Dedifferentiated amniotic fluid mesenchymal stem cell (primary cell): ENCODE data around the gene BAHD1.

ENCODE experiments used
- DNase-seq: peaks from one replicate; pipeline ENCODE4 v3.0.0-alpha.2; 2016; ENCODE audit errors: extremely low spot score

BAHD1 gene

DNA sequence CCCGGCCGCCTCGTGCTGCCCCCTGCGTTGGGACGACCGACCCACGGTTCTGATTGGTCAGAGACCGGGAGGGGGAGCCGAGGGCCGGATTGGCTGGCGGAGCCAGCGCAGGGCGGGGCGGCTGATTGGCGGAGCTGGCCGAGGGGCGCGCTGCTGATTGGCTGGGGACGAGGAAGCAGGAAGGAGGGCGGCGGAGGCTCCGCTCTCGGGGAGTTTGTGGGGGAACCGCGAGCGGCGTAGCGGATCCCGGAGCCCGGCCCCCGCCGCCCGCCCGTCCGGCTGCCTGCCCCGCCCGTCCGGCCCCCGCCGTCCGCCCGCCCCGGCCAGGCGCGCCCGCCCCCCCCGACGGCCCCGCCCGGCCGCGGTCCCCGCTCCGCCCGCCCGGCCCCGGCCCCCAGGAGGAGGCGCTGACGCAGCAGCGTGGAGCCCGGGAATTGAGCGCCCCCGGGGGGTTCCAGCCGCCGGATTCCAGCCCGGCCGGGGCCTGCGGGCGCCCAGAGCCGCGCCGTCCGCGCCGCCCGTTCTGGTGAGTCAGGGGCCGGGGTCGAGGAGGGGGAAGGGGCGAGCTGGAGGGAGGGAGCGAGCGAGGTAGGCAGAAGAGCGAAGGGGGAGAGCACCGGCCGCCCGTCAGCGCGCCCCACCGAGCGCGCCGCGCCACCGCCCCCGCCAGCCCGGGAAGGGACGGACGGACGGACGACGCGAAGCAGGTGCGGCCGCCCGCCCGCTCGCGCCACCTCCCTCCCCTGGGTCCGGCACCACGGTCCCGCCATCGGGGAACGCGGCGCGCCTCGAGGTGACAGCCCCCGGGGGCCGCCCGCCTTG, at the start of gene BAHD1:
TSS of gene BAHD1 (plus strand) at position 211 of the 822 bp plus-strand sequence. CDS start 17,512 bp downstream, outside the sequence.
- peak; percentile 93 for DNase-seq

DNA sequence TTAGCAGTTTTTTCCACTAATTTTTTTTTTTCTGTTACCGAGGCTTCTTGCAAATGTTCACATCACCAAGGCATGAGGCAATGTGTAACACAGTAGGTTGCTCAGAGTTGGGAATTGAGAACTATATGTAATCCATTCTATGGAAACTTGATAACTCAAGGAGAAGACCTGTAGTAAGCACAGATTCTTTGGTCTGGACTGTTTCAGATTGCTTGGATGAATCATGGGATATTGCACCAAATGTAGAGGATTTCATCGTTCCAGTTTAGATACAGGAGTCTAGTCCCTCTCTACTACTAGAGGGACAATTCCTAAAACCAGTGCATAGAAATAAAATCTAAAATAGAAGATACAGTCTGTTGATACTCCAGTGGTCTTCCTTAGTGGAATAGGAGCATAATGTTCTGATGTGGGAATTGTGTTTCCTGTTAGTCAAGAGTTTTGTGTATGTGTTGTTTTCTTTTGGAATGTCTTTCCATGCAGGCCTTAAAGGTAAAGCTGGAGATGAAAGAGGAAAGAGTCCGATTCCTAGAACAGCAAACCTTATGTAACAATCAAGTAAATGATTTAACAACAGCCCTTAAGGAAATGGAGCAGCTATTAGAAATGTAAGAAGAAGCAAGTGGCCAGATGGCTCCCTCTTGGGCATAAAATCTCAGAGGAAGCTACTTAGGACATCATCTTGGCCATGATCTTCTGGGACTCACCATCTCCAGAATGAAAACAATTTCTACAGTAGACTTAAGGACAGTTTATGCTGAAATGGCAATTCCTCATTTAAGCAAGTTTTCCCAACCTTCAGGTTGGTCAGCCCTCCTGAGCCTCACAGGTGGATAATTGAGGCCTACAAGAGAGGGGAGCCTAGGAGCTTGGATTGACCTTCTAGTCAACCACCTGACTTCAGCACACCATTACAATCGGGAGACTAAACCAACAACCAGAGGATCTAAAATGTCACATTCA, 47.5 kb upstream of the BAHD1 start:
- DNase-seq: peak; percentile 90

DNA sequence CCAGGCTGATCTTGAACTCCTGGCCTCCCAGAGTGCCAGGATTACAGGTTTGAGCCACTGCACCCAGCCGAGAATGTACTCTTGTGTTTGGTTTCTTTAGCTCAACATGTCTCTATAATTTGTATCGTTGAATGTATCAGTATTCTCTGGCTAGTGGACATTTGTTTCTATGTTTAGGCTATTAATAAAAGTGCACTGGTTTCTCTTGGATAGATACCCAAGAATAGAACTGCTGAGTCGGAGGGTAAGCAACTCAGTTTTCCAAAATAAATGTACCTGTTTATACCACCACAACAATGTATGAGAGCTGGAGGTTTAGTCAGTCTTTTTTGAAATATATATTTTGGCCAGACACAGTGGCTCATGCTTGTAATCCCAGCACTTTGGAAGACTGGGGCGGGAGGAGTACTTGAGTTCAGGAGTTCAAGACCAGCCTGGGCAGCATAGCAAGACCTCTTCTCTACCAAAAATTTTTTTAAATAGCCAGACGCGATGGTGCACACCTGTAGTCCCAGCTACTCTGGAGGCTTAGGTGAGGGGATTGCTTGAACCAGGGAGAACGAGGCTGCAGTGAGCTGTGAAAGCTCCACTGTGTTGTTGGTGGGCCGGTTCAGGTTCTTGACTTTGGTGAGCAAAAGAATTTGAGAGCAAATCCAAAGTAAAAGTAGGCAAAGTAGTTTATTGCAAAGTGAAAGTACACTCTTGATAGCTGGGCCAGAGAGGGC, 42.9 kb upstream of the BAHD1 start:
- DNase-seq: no peak

DNA sequence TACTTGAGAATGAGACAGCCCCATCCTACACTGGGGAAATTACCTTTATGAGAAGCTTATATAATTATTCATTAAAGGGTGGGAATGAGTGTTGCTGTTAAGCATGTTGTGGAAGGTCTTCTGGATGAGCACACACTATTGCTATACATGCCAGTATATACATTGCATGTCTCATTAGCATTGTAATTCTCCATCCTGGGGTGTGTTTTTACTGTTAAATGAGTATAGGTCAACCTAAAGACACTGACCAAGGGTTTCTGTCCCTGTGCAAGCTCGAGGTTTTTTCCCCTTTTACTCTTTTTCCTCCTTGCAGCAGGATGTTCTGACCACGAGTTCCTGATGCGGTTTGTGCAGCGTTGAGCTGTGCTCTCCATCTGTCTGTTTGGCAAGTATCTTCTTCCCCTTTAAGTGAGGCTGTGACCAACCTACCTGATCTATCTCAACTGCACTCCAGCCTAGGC, 42.3 kb upstream of the BAHD1 start:
- no peak for DNase-seq

DNA sequence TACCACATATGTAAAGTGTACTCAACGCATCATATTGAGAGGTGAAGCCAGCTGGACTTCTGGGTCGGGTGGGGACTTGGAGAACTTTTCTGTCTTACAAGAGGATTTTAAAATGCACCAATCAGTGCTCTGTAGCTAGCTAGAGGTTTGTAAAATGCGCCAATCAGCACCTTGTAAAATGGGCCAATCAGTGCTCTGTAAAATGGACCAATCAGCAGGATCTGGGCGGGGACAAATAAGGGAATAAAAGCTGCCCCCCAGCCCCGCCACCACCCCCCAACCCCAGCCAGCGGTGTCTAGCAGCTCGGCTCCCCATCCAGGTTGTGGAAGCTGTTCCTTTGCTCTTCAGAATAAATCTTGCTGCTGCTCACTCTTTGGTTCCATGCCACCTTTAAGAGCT, 41.4 kb upstream of the BAHD1 start:
- DNase-seq: no peak

DNA sequence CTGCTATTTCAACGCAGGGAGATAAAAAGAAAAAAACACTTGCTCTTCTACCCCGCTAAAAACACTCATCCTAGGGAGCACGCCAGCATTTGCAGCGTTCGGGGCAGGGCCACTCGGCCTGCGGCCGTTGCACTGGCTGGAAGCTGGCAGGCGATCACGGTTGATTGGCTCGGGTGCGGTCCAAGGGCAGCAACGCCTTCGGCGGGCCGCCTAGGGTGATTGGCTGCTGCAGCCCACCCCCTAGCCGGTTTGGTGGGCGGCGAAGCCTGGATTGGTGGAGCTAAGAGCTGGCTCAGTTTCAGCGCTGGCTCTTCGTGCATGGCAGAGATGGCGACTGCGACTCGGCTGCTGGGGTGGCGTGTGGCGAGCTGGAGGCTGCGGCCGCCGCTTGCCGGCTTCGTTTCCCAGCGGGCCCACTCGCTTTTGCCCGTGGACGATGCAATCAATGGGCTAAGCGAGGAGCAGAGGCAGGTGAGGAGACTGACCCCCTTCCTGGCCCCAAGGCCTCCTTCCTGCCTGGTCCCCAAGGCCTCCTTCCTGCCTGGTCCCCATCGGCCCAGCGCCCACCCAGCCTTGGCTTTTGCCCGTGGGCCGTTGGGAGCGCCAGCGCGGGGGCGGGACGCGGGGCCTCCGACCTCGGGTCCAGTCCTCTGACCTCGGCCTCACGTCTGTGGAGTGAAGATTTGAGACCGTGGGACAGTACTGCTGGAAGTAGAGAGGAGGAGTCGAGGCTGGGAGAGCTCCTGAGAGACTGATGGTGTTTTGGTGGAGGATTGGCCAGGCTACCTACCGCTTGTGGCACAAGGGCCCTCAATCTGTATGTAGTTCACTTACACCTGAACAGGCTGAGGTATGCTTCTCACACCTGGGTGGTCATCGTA, 35.0 kb upstream of the BAHD1 start, which contains the start of gene IVD:
TSS of gene IVD (plus strand) at position 295 of the 881 bp plus-strand sequence. CDS start at position 328, 33 bp downstream.
- peak; percentile 94 for DNase-seq

DNA sequence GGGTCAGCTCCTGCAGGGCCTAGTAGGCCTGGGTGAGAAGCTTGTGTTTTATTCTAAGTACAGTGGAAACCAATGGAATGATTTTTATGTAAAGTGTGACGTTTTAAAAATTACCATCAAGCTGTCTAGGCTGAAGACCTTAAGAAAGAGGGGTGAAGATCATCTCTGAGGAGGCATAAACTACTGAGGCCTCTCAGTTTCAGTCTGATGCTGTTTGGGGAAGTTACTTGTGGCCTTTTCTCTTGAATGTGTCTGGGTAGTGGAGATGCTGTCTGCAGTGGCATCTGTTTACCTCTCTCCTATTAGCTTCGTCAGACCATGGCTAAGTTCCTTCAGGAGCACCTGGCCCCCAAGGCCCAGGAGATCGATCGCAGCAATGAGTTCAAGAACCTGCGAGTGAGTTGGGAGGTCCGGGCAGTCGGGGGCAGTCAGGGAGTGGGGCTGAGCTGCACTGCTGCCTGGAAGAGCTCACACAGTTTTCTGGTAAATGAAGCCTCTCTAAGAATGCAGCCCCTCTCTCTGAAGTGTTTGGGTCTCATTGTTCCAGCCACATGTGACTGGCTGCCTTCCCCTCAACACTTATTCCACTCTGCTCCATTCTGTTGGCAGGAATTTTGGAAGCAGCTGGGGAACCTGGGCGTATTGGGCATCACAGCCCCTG, 33.3 kb upstream of the BAHD1 start:
- DNase-seq: no peak

DNA sequence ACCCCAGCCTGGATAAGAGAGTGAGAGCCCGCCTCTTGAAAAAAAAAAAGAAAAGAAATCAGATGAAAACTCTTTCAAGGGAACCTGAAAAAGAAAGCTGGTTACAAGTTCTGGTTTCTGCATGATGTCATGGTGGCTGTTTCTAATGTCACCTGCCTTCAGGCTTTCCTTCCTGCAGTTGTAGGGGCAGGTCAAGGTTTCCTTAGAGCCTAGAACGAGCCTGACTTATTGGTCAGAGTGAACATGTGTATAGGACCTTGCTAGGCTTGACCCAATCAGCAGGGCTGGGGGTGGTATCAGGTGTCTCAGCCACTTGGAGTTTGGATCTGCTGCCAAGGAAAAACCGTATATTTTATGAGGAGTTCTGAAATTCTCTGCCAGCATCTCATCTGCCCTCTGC, 31.4 kb upstream of the BAHD1 start:
- DNase-seq: no peak

DNA sequence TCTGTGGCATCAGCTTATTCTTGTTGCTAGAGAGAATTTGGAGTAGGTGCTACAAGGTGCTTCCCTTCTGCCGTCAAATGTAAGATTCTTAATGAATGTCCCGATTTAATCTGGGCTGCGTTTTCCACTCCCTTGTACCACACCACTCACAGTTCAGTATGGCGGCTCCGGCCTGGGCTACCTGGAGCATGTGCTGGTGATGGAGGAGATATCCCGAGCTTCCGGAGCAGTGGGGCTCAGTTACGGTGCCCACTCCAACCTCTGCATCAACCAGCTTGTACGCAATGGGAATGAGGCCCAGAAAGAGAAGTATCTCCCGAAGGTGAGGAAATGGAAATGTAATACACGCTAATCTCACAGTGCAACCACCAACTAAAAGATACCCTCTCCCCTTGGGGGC, 30.3 kb upstream of the BAHD1 start:
- DNase-seq: no peak

DNA sequence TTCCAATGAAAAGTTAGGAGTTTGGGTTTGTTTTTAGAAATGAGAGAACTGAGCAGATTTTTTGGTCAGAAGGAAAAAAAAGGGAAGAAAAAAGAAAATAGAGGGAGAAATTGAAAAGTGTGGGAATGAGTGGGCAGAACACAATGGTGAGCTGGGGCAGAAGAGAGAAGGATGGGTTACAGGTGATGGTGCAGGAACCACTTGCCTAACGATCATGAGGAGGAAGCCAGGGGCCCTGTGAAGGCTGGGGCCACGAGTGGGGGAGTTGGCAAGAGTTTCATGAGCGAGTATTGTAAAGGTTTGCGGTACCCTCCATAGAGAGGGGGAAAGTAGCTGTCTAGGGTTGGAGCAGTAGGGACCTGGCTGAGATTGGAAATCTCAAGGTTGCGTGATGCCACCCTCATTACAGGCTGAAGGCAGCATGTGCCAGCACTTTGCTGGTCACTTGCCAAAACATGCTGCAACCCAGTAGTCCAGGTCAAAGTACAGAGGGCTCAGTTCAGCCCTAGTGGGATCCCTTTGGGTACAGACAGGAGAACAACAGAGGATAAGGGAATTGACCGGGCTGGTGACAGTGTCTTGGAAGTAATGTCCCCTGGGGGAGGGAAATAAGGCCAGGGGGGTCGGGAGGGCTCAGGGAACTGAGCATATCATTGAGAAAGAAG, 28.5 kb upstream of the BAHD1 start:
- no peak for DNase-seq

DNA sequence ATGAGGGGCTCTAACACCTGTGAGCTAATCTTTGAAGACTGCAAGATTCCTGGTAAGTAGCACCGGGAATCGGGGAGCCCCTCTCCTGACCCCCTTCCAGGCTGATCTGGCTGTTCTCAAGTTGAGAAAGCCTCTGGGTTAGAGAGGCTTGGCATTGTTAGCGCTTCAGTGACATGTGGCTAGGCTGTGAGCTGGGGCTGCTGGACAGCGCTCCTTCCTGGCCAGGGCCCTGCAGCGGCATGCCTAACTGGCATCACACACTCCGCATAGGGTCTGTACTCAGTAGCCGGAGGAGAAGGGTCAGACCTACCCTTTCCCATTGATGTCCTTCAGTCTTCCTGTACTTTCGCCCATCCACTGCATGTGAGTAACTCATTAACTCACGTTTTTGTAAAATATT, 27.7 kb upstream of the BAHD1 start:
- DNase-seq: no peak

DNA sequence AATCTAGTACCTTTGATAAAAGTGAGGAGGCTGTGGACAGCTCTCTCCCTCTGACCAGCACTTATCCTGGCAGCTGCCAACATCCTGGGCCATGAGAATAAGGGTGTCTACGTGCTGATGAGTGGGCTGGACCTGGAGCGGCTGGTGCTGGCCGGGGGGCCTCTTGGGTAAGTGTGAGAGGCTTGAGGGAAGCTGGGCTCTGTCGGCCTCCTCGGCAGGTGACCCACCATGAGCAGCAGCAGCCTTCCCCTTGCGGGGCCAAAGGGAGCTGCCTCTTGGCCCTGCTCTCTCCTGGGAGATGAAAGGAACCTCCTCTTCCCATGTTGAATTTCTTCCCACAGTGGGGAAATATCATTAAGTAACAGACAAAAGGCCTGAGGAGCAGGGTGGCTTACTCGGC, 25.9 kb upstream of the BAHD1 start:
- DNase-seq: no peak

DNA sequence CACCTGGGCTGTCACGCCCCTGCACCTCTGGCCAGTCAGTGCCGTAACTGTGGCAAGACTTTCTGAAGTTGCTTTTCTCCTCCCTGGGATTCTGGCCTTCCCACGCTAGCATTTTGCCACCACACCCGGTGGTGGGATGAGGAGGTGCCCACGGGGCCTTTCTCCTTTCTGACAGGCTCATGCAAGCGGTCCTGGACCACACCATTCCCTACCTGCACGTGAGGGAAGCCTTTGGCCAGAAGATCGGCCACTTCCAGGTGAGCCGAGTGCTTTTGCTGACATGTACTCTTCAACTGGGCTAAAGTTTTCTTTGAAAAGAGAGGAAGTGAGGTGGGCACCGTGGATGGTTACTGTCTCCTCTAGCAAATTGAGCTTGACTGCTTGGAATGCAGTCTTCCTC, 25.5 kb upstream of the BAHD1 start:
- no peak for DNase-seq

DNA sequence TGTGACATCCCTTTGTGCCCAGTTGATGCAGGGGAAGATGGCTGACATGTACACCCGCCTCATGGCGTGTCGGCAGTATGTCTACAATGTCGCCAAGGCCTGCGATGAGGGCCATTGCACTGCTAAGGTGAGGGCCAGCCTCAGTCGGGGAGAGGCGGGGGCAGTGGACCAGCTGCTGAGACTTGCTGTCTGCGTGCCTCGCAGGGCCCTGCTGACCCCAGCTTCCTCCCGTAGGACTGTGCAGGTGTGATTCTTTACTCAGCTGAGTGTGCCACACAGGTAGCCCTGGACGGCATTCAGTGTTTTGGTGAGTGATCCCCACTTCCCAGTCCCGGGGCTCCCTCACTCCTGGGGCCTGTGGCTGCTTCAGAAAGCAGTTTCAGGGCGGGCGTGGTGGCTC, 24.7 kb upstream of the BAHD1 start:
- DNase-seq: no peak

DNA sequence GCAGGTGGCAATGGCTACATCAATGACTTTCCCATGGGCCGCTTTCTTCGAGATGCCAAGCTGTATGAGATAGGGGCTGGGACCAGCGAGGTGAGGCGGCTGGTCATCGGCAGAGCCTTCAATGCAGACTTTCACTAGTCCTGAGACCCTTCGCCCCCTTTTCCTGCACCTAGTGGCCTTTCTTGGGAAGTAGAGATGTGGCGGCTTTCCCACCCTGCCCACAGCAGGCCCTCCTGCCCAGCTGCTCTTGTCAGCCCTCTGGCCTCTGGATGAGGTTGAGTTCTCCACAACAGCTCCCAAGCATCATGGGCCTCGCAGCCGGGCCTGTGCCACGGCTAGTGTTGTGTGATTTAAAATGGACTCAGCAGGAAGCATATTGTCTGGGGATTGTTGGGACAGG, 22.6 kb upstream of the BAHD1 start:
- DNase-seq: no peak

DNA sequence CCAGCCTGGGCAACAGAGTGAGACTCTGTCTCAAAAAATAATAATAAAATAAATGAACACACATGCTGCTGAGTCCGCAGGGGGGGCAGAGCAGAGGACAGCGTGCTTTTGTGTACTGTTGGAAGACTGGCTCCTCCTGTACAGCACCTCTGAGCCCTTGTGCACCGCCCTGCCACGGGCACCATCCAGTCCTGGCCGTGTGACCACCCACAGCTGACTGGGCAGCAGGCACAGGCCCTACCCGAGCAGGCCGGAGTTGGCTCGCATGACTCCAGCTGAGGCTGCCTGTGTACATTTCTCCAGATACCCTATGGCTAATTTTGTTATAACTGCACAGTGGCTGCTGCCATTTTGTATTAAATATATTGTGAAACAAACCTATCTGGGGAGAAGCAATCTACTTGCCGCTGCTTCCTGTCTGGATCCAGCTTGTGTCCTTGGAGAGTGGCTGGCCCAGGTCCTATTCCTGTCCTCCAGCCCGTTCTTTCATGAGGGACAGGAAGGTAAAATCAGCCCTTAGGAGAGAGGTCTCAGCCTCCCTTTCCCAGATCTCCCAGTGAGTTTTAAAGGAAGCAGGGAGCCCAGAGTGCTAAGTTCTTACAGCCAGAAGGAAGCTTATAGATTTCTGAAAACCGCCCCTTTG, 20.6 kb upstream of the BAHD1 start:
- no peak for DNase-seq

DNA sequence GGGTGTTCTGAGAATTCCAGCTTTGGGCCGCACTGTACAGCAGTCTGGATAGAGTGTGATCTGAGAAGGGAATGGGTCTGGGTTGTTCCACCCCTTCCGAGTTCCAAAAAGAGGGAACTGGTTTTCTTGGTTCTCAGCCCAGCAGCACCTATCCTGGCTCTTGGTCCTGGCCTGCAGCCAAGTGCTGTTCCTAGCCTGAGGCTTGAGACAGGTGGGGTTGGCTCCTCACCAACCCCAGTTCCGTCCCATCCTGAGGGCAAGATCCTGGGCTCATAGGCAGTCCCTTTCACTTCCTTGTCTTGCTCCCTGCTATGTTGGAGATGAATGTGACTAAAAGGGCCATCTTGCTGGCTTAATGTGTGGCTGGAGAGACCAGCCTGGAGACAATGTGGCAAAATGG, 20.0 kb upstream of the BAHD1 start:
- DNase-seq: no peak

DNA sequence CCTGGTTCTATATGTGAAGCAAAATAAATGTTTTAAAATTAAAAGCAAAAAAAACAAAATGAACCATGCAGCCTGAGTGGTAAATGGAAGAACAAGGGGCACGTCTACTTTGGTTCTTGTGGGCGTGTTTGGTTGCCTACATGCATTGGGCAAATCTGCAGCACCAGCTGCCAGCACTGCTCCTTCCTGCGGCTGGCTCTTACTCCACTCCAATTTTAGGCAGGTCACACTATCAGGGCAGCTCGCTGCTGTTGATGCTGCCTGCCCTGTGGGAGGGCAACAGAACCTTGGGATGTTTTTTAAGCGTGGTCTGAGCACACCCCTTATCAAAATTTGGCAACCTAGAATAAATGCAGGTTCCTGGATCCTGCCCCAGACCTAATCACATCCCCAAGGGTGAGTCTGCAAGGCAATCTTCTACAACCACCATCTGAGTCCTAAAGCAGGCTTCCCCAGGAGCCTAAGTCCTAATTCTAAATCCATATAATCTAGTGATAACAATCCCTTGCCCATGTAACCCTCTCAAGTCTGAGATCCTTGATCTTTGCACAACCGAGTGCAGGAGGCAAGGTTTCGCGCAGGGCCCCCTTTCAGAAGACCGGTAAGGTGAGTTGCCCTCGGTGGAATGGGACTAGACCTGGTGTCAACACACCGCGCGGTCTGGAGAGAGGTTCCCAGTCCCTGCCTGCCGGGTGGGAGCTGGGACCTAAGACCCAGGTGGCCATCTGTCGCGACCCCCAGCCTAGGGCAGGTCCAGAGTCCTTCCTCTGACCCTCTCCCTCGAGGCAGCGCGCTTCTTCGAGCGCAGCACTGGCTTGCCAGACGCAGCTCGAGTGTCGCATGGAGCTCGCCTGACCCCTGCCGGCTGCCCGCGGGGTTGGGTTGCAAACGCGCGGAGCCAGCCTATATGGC, 19.3 kb upstream of the BAHD1 start:
- peak; percentile 38 for DNase-seq
